ENCODE data around the gene PLK2. TPM values are rescaled to one million over a fixed set of nuclear protein-coding genes. Genes with fewer than 3 reads are reported as not detected.

The PLK2 gene
- total RNA-seq, 1 experiment from 2014 or later = 31.9 TPM

GRCh38 chr5:58456026-58456425, 3.9 kb downstream of the PLK2 start:
- H3K36me3 ChIP-seq (ENCODE audit: control insufficient read depth, insufficient read depth, low read length) = peaks cover 3% of the 10 kb centered on the region; the same call in 1 of the 2 replicates
- no peak for TF ChIP-seq CTCF (IDR thresholded peaks at IDR 0.05; ENCODE audit: insufficient read depth in 1 of 2, low read depth in 1 of 2, low read length in 1 of 2, severe bottlenecking in 1 of 2, unreplicated experiment in 1 of 2)
- H3K9me3 ChIP-seq = no peaks in the 10 kb centered on the region
- H3K4me1 Mint-ChIP-seq (ENCODE audit: low read depth, unreplicated experiment) = peaks cover 11% of the 10 kb centered on the region
- no peaks in the 10 kb centered on the region for H3K9me3 Mint-ChIP-seq (ENCODE audit: unreplicated experiment)
- DNase-seq = no peak
- ChIA-PET POLR2A (no interaction called here), CTCF (no interaction called here)
- H3K4me3 ChIP-seq (ENCODE audit: low read depth, low read length) = no peak overlapping the region
- H3K4me1 ChIP-seq = peaks cover 2% of the 10 kb centered on the region; the same call in 1 of the 2 replicates
- no peak overlapping the region for H3K4me3 Mint-ChIP-seq (ENCODE audit: unreplicated experiment)
- H3K27ac Mint-ChIP-seq (ENCODE audit: unreplicated experiment) = no peak overlapping the region
- H3K27me3 Mint-ChIP-seq (ENCODE audit: insufficient read depth, unreplicated experiment) = no peaks in the 10 kb centered on the region
- peaks cover 74% of the 10 kb centered on the region for H3K36me3 Mint-ChIP-seq (ENCODE audit: insufficient read depth, unreplicated experiment)
- intact Hi-C loops (cut with micrococcal nuclease; ENCODE audit: unreplicated experiment) = no loop called here
- H3K27me3 ChIP-seq (replicated peaks; ENCODE audit: control insufficient read depth, insufficient read depth, low read length) = no peaks in the 10 kb centered on the region
- no TSS peak for BruUV-seq (replicated peaks)

- Histone ChIP-seq H3K4me1 (no peaks in the 10 kb centered on the region), H3K4me3 (ENCODE audit: low read depth, low read length) (no peak overlapping the region), H3K27me3 (replicated peaks; ENCODE audit: control insufficient read depth, insufficient read depth, low read length) (no peaks in the 10 kb centered on the region), H3K36me3 (ENCODE audit: control insufficient read depth, insufficient read depth, low read length) (peaks cover 3% of the 10 kb centered on the region; the same call in 1 of the 2 replicates), H3K9me3 (no peaks in the 10 kb centered on the region)
- Mint-ChIP-seq H3K4me1 (ENCODE audit: low read depth, unreplicated experiment) (peaks cover 6% of the 10 kb centered on the region), H3K9me3 (ENCODE audit: unreplicated experiment) (no peaks in the 10 kb centered on the region), H3K4me3 (ENCODE audit: unreplicated experiment) (no peak overlapping the region), H3K27ac (ENCODE audit: unreplicated experiment) (no peak overlapping the region), H3K36me3 (ENCODE audit: insufficient read depth, unreplicated experiment) (peaks cover 73% of the 10 kb centered on the region), H3K27me3 (ENCODE audit: insufficient read depth, unreplicated experiment) (no peaks in the 10 kb centered on the region)
- DNase-seq = no peak
- ChIA-PET CTCF (no interaction called here), POLR2A (no interaction called here)
- intact Hi-C loops (cut with micrococcal nuclease; ENCODE audit: unreplicated experiment) = no loop called here
- no TSS peak for BruUV-seq (replicated peaks)
- TF ChIP-seq CTCF (IDR thresholded peaks at IDR 0.05; ENCODE audit: insufficient read depth in 1 of 2, low read depth in 1 of 2, low read length in 1 of 2, severe bottlenecking in 1 of 2, unreplicated experiment in 1 of 2) = no peak
Observed at GRCh38 chr5:58455480-58455879, 4.4 kb downstream of the PLK2 start.

- no peaks in the 10 kb centered on the region for H3K9me3 Mint-ChIP-seq (ENCODE audit: unreplicated experiment)
- no peaks in the 10 kb centered on the region for H3K9me3 ChIP-seq
- no peak overlapping the region for H3K4me3 ChIP-seq (ENCODE audit: low read depth, low read length)
- H3K4me1 ChIP-seq = no peaks in the 10 kb centered on the region
- CTCF ChIA-PET = no interaction called here
- DNase-seq = no peak
- no TSS peak for BruUV-seq (replicated peaks)
- H3K27me3 Mint-ChIP-seq (ENCODE audit: insufficient read depth, unreplicated experiment) = no peaks in the 10 kb centered on the region
- intact Hi-C loops (cut with micrococcal nuclease; ENCODE audit: unreplicated experiment) = no loop called here
- TF ChIP-seq CTCF (IDR thresholded peaks at IDR 0.05; ENCODE audit: insufficient read depth in 1 of 2, low read depth in 1 of 2, low read length in 1 of 2, severe bottlenecking in 1 of 2, unreplicated experiment in 1 of 2) = no peak
- no peak overlapping the region for H3K4me3 Mint-ChIP-seq (ENCODE audit: unreplicated experiment)
- no peaks in the 10 kb centered on the region for H3K27me3 ChIP-seq (replicated peaks; ENCODE audit: control insufficient read depth, insufficient read depth, low read length)
- H3K4me1 Mint-ChIP-seq (ENCODE audit: low read depth, unreplicated experiment) = peaks cover 6% of the 10 kb centered on the region
- H3K36me3 Mint-ChIP-seq (ENCODE audit: insufficient read depth, unreplicated experiment) = peaks cover 69% of the 10 kb centered on the region
- POLR2A ChIA-PET = no interaction called here
- peaks cover 3% of the 10 kb centered on the region; the same call in 1 of the 2 replicates for H3K36me3 ChIP-seq (ENCODE audit: control insufficient read depth, insufficient read depth, low read length)
- H3K27ac Mint-ChIP-seq (ENCODE audit: unreplicated experiment) = no peak overlapping the region
Observed at GRCh38 chr5:58455066-58455465, 4.8 kb downstream of the PLK2 start.

Data from Caco-2 (cell line).